C4-2B (cell line): Measurements from ENCODE around the gene RNF166.

Experiments
- H3K27ac ChIP-seq: fragments of 450-650 bp; 2 replicates; pipeline ENCODE4 v1.5.1; 2017
- CTCF ChIP-seq: fragments of 450-650 bp; conservative IDR thresholded peaks from 2 replicates; pipeline ENCODE4 v1.5.1; 2017; ENCODE audit warnings: mild to moderate bottlenecking
- ZFX ChIP-seq: fragments of 450-650 bp; IDR thresholded peaks from 2 replicates; pipeline ENCODE4 v1.6.1; 2017

Gene RNF166

GRCh38 chr16:88687254-88687576, 19.0 kb downstream of the RNF166 start:
- H3K27ac ChIP-seq = peak overlapping the region; percentile 46
- no peak for TF ChIP-seq ZFX
- TF ChIP-seq CTCF = no peak

- H3K27ac ChIP-seq = peak within 1 kb of the TSS; percentile 46
These were observed 19.6 kb downstream of the RNF166 start, which contains the start of gene SNAI3 for GRCh38 chr16:88686439-88687253. Gene SNAI3 (minus strand): TSS chr16:88686507. CDS start chr16:88686406, 101 bp downstream.

GRCh38 chr16:88686062-88686438, 20.2 kb downstream of the RNF166 start:
- peak overlapping the region; percentile 46 for H3K27ac ChIP-seq
- TF ChIP-seq ZFX = no peak
- no peak for TF ChIP-seq CTCF

More at GRCh38 chr16:88686439-88687253, 19.6 kb downstream of the RNF166 start, which contains the start of gene SNAI3:
- TF ChIP-seq CTCF (no peak), ZFX (no peak)

- H3K27ac ChIP-seq = peak overlapping the region; percentile 46; the same call in 1 of the 2 replicates
- TF ChIP-seq ZFX (no peak), CTCF (no peak; the same call in 1 of the 2 replicates)
These were observed 20.8 kb downstream of the RNF166 start for GRCh38 chr16:88685156-88686061.

- no peak overlapping the region for H3K27ac ChIP-seq
- TF ChIP-seq CTCF (no peak), ZFX (no peak)
These were observed 21.5 kb downstream of the RNF166 start for GRCh38 chr16:88684569-88685155.

GRCh38 chr16:88681709-88682451, 24.3 kb downstream of the RNF166 start:
- H3K27ac ChIP-seq = no peak overlapping the region

More at GRCh38 chr16:88681709-88682451, 24.3 kb downstream of the RNF166 start:
- no peak for TF ChIP-seq CTCF
- no peak for TF ChIP-seq ZFX
